Tibial artery (tissue), 4 donors: ENCODE measurements around the gene GYPC.
A peak's percentile ranks its signal among the peaks of the same experiment; 100 is the strongest.

Experiments used
- DNase-seq, 2 donors: peaks; one replicate each; pipeline ENCODE4 v3.0.0-alpha.2; 2019
- H3K27ac ChIP-seq, 2 donors: fragments of 200-600 bp; sonication (generic) in 1 of 2; 1 replicate in 1 of 2; 2 replicates in 1 of 2; pipeline ENCODE4 v1.5.1; 2018 to 2019; ENCODE audit warnings: mild to moderate bottlenecking in 1 of 2
- H3K27me3 ChIP-seq, 2 donors: fragments of 200-600 bp; sonication (generic) in 1 of 2; one replicate each; pipeline versions ENCODE4 v1.5.1 to v1.6.0; 2016 to 2019
- H3K36me3 ChIP-seq, 3 donors: fragments of 200-600 bp; sonication (generic) in 2 of 3; one replicate each; pipeline ENCODE4 v1.5.1; 2016 to 2019; ENCODE audit warnings: mild to moderate bottlenecking in 2 of 3
- H3K4me1 ChIP-seq, 4 donors: fragments of 200-600 bp; sonication (generic) in 2 of 4; 1 replicate in 3 of 4; 2 replicates in 1 of 4; pipeline ENCODE4 v1.5.1; 2016 to 2019
- H3K4me3 ChIP-seq, 2 donors: fragments of 200-600 bp; sonication (generic) in 1 of 2; 1 replicate in 1 of 2; 2 replicates in 1 of 2; pipeline ENCODE4 v1.5.1; 2018 to 2019; ENCODE audit warnings: mild to moderate bottlenecking in 2 of 2
- H3K9me3 ChIP-seq, 3 donors: fragments of 200-600 bp; sonication (generic) in 1 of 3; one replicate each; pipeline ENCODE4 v1.5.1; 2016 to 2019
- CTCF ChIP-seq, 2 experiments: fragments of 200-600 bp in 1 of 2; fragments of 450-650 bp in 1 of 2; IDR thresholded peaks; one replicate each; pipeline ENCODE4 v1.5.1; 2017 to 2019; ENCODE audit warnings: antibody characterized with exemption in 2 of 2, mild to moderate bottlenecking in 1 of 2, moderate library complexity in 1 of 2
- intact Hi-C: fragments of 100-400 bp; cut with DNase I; formaldehyde crosslinking; loops from one replicate; pipeline ENCODE4 v1.15.0; 2023; ENCODE audit warnings: low total_unique reads

The GYPC gene

GRCh38 chr2:126677176-126677538 lies 21.2 kb downstream of the GYPC start:
- intact Hi-C loops, result no loop called here
- no peaks in the 10 kb centered on the region for H3K27me3 ChIP-seq
- no peak for DNase-seq

GRCh38 chr2:126678269-126679065 lies 22.5 kb downstream of the GYPC start:
- intact Hi-C loops, result no loop called here
- peak in 1 of 2 donors; percentile 45 for DNase-seq
- Histone ChIP-seq H3K4me1 (no peaks in the 10 kb centered on the region), H3K27ac (no peak overlapping the region), H3K27me3 (no peaks in the 10 kb centered on the region), H3K9me3 (peaks cover 0 to 4% (median 0%) of the 10 kb centered on the region in 3 donors), H3K4me3 (no peak overlapping the region), H3K36me3 (peaks cover 13 to 33% (median 25%) of the 10 kb centered on the region in 3 donors)
- TF ChIP-seq CTCF (IDR thresholded peaks at IDR 0.05), result no peak

More at GRCh38 chr2:126677176-126677538, 21.2 kb downstream of the GYPC start:
- Histone ChIP-seq H3K4me1 (no peaks in the 10 kb centered on the region), H3K36me3 (peaks cover 17 to 32% (median 28%) of the 10 kb centered on the region in 3 donors), H3K4me3 (no peak overlapping the region), H3K9me3 (peaks cover 0 to 4% (median 0%) of the 10 kb centered on the region in 3 donors), H3K27ac (no peak overlapping the region)
- TF ChIP-seq CTCF (IDR thresholded peaks at IDR 0.05), result no peak

- Histone ChIP-seq H3K27me3 (no peaks in the 10 kb centered on the region), H3K9me3 (peaks cover 0 to 4% (median 0%) of the 10 kb centered on the region in 3 donors), H3K27ac (no peak overlapping the region), H3K4me3 (no peak overlapping the region), H3K36me3 (peaks cover 13 to 39% (median 32%) of the 10 kb centered on the region in 3 donors), H3K4me1 (no peaks in the 10 kb centered on the region)
- intact Hi-C loops, result no loop called here
- DNase-seq, result no peak
- TF ChIP-seq CTCF (IDR thresholded peaks at IDR 0.05), result no peak
Measured at GRCh38 chr2:126679094-126679713, 23.2 kb downstream of the GYPC start.

- H3K27me3 ChIP-seq, result no peaks in the 10 kb centered on the region
- TF ChIP-seq CTCF (IDR thresholded peaks at IDR 0.05), result no peak
- no peak overlapping the region for H3K4me3 ChIP-seq
- intact Hi-C loops, result no loop called here
- no peak for DNase-seq
- peaks cover 0 to 57% (median 28%) of the 10 kb centered on the region in 3 donors for H3K36me3 ChIP-seq
- H3K4me1 ChIP-seq, result no peaks in the 10 kb centered on the region
- H3K27ac ChIP-seq, result no peak overlapping the region
- H3K9me3 ChIP-seq, result no peaks in the 10 kb centered on the region
Measured at GRCh38 chr2:126681505-126681904, 25.5 kb downstream of the GYPC start.

GRCh38 chr2:126685629-126686028 lies 29.7 kb downstream of the GYPC start:
- no peak for TF ChIP-seq CTCF (IDR thresholded peaks at IDR 0.05)
- intact Hi-C loops, result no loop called here
- Histone ChIP-seq H3K36me3 (peaks cover 10 to 53% (median 41%) of the 10 kb centered on the region in 3 donors), H3K27ac (no peak overlapping the region), H3K4me3 (no peak overlapping the region), H3K4me1 (no peaks in the 10 kb centered on the region), H3K27me3 (no peaks in the 10 kb centered on the region), H3K9me3 (no peaks in the 10 kb centered on the region)
- DNase-seq, result no peak
